SIG-M5 treated with dmso at 0.1 percent for 504 hours (cell line): ENCODE data around the gene MED12L.

ENCODE experiments used
- DNase-seq: peaks from one replicate; lab custom pipeline; 2025; ENCODE audit not compliant: unreplicated experiment; lab: John Stamatoyannopoulos, UW

Gene MED12L

DNA sequence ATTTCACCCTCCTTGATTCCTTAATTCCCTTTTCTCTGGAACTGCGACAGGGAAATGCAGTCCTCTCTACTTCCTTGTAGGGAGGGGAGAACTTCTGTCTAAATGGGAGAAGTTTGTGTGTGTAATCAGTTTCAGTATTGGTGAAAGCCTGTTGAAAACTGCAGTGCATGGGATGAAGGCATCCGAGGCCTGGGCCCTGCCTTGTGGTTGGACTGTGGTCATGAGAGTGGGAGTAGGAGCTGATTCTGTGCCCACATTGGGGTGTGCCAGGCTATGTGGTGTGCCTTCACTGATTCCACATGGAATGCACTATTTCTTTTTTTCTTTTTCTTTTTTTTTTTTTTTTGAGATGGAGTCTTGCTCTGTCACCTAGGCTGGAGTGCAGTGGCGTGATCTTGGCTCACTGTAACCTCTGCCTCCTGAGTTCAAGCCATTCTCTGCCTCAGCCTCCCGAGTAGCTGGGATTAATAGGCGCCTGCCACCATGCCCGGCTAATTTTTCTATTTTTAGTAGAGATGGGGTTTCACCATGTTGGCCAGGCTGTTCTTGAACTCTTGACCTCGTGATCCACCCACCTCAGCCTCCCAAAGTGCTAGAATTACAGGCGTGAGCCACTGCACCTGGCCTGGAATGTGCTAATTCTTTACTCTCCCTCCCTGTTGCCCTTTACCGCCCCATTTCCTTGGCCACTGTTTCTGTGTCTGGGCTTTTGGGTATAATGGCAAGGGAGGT is 84.7 kb downstream of the MED12L start:
- peak; percentile 93 for DNase-seq

DNA sequence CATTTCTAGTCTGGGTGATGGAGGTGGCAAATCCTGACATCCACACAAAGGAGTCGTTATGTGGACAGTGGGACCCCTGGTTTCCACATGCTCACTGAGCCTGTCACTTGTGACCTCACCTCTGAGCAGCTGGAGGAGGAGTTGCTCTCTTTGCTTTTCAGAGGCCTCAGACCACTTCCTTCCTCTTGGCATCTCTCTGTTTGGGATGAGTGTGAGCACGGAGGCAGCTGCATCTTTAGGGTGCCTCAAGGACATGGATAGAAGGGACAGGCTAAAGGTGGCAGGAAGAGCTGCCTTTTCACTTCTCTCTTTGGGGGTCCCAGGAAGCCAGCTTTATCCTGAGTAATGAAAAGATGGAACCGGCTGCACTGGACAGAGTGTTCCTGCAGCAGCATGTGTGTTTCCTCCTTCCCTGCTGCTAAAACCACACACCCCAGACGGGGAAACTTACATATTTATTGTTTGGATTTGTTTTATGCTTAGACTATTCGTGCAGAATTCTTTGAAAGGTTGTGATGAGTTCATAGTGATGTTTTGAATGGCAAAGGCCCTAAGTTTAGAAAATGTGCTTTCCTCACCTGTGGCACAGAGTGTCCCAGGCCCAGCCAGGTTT is 85.8 kb downstream of the MED12L start:
- peak; percentile 66 for DNase-seq

DNA sequence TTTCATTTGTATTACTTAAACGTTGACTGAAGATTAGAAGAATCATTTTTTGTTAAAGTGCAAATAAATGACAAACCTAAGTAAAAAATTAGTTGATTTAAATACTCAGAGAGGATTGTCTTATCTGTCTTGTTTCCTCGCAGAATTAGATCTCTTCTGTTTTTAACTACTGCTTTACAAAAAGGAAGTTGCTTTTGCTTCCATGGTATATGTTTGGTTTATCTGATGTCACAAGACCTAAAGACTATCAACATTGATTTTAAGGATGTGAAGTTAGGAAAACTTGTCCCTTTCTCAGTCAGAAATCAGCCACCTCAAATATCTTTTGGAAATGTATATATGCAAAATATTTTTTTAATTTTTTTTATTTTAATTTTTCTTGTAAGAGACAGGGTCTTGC is 88.9 kb downstream of the MED12L start:
- peak; percentile 17 for DNase-seq

GRCh38 chr3:151175952-151176351 is 90.5 kb downstream of the MED12L start:
- DNase-seq, result no peak

- no peak for DNase-seq
Measured at GRCh38 chr3:151178208-151178845, 92.9 kb downstream of the MED12L start.

DNA sequence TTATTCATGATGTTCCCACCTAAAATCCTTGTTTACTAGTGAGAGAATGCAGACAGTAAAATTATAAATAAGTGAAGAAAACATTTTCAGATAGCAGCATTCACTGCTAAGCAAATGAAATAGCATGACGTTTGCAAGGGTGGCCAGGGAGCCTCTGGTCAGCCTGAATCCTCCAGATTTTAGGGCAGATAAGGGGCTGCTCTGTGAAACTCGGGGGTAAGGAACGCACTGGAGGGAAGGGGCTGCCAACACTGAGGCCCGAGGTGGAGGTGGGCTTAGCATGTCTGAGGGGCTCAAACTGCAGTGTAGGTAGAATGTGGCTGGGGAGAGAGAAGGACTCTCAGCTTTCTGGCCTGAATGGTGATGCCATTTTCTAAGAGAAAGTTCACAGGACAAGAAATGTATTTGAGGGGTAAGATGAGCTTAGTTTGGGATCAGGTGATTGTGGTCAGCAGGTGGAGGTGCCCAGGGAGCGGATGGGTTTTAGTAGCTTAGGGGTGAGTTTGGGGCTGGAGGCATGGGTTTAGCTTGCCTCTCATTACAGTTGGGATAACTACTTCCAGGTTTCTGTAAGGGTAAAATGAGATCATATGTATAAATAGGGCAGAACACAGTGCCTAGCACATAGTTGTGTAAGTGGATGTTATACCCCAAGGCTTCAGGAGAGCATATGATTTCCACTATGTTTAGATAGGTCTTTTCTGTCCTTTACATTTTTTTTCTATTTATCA is 97.0 kb downstream of the MED12L start:
- no peak for DNase-seq

DNA sequence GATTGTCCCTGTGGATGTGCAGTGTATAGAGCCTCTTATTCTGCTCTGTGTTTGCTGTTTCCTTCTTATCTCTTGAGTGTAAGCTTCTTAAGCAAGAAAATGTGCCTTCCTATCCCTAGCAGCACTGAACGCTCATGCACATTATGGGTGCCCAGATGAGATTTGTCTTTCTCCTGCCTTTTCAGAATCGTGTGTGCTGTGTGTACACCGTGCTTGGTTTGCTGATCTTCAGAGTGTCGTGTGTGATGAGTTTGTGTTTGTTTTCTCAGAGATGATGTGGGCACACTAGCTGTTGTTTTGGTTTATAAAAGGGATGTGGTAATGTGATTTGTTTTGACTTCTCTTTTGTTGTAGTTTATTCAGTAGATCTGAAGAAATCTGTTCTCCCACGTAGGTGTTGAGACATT is 97.8 kb downstream of the MED12L start:
- no peak for DNase-seq

DNA sequence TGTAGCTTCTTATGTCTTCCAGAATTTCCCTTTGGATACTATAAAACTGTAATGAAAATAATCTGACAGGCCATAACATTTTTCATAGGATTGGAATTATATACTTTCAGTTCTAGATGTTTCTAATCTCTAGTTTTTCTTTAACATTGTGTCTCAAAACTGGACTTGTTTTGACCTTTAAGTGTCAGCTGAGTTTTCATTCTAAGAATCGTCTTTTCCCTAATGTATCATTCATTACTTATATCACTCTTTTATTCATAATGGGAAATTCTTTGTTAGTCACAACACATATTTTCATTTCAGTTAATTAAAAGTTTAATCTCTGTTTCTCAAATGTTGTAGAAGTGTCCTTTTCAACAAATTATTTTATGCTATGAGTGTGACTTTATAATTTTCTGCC is 105.6 kb downstream of the MED12L start:
- DNase-seq, result no peak

DNA sequence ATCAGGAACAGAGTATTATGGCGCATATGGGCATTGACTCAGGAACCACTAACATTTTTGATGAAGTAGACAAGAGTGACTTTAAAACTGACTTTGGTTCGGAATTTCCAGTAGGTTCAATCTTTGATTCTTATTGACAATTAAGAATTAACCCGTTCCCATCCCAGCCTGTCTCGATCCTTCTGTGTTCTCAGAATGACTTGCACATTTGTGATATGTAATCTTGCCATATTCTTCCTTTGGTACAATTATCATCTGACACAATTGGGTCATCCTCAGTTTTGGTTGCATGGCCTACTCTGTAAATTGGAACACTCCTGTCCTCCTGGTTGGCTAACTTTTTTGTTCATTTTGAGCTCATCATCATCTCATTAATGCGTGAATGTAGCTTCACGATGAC is 107.1 kb downstream of the MED12L start:
- DNase-seq, result no peak

- DNase-seq, result no peak
Measured at GRCh38 chr3:151195826-151196225, 110.4 kb downstream of the MED12L start.

DNA sequence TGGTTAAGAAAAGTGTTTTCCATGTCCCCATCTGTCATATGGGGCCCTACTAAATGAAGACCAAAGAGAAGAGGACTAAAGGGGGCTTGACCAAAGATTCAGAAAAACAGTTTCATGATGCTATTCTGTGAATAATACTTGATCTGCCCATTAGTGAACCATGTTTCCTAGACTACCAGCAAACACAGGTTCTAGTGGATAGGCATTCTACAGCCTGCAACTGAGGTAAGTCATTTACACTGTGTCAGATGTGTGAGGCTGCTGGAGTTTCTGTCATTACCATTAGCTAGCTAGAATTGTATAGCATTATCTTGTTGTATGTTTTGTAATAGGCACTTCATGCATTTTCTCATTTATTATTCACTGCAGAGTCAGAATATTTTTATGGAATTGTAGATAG is 111.0 kb downstream of the MED12L start:
- no peak for DNase-seq

GRCh38 chr3:151197228-151197627 is 111.8 kb downstream of the MED12L start:
- DNase-seq, result no peak

DNA sequence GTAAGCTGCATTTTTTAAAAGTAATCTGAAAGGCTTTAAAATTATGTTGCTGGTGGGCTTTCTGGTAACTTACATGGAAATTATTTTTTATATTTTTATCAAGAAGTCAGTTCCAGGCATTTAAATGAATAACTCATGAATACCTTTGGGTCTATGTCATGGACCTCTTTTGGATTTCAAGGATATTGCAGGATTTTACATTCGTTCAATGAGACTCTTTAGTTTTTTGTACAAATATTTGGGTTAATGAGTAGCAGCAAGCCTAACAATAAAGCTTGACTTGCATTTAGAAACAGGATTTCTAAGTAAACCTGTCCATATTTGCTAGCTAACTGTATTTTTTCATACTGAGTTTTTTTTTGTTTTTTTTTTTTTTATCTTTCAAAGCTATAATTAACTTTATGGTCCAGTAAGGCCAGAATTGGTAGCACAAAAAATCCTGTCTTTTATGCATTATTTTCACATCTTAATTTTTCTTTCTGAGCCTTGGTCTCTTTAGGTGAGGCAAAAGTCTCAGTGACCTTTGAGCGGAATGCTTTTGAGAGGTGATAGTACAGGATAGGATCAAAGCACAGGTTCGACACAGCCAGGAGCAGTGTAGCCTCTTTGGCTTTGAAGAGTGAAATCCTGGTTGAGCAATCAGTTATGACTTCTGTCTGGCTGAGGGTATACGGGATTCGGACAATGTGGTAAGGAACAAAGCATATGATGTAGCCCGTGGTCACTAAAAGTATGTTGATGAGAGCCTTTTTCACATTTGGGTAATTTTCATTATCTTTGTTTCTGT is 112.7 kb downstream of the MED12L start:
- no peak for DNase-seq

- DNase-seq, result no peak
Measured at GRCh38 chr3:151198849-151199248, 113.4 kb downstream of the MED12L start.

- no peak for DNase-seq
Measured at GRCh38 chr3:151199554-151200438, 114.3 kb downstream of the MED12L start.

GRCh38 chr3:151200586-151200985 is 115.1 kb downstream of the MED12L start:
- no peak for DNase-seq

GRCh38 chr3:151201051-151201730 is 115.7 kb downstream of the MED12L start:
- no peak for DNase-seq

- DNase-seq, result no peak
Measured at GRCh38 chr3:151203051-151203420, 117.6 kb downstream of the MED12L start, which contains the start of gene GPR171. Gene GPR171 (minus strand): TSS chr3:151203216. CDS start chr3:151199386, 3,830 bp downstream.
